Dermis blood vessel endothelial cell (primary cell): Measurements from ENCODE around the gene ZSCAN5C. TPM values are rescaled to one million over a fixed set of nuclear protein-coding genes. Genes with fewer than 3 reads are reported as not detected.

Experiments
- total RNA-seq: library from RNA; depleted of rRNA; stranded (reverse); fragments of >200 nt; gene quantifications from 2 replicates; pipeline ENCODE4 v1.2.3, GENCODE V29; 2014

ZSCAN5C gene
- total RNA-seq, 1 donor from 2014 or later, result not detected

Other genes with a start within 250 kb of the ZSCAN5C start
- not detected in 2 replicates for gene NLRP5, start 215.5 kb upstream of the ZSCAN5C start, total RNA-seq
- 30.0 and 41.2 TPM in 2 replicates for gene ZNF787, start 81.0 kb upstream of the ZSCAN5C start, total RNA-seq
- gene ZNF444, start 61.0 kb upstream of the ZSCAN5C start, total RNA-seq, result 22.6 and 26.3 TPM in 2 replicates
- not detected in 2 replicates for gene GALP, start 26.3 kb upstream of the ZSCAN5C start, total RNA-seq
- gene ZSCAN5B, start 4.5 kb upstream of the ZSCAN5C start, total RNA-seq, result not detected in 2 replicates
- 0.79 and 0.85 TPM in 2 replicates for gene EDDM13, start 70.5 kb downstream of the ZSCAN5C start, total RNA-seq
- gene ZSCAN5A, start 112.6 kb downstream of the ZSCAN5C start, total RNA-seq, result 5.4 and 7.5 TPM in 2 replicates
- gene ZNF582, start 191.3 kb downstream of the ZSCAN5C start, total RNA-seq, result 2.2 and 2.5 TPM in 2 replicates
- gene ZNF583, start 202.1 kb downstream of the ZSCAN5C start, total RNA-seq, result 4.0 and 6.6 TPM in 2 replicates